Cardiac muscle cell (in vitro differentiated cells and primary cell): Measurements from ENCODE around the gene PLXNB3. TPM values are rescaled to one million over a fixed set of nuclear protein-coding genes. Genes with fewer than 3 reads are reported as not detected.
A peak's percentile ranks its signal among the peaks of the same experiment; 100 is the strongest.
"Not testable (repeated sequence)": the region's sequence is repeated elsewhere in the genome, so short reads cannot be mapped to it uniquely, and the experiment has no call there.

Experiments
- DNase-seq, 2 donors: peaks; one replicate each; pipeline versions ENCODE4 v3.0.0 to v3.0.0-alpha.2; 2010 to 2017; ENCODE audit warnings: low read depth in 1 of 2, low spot score in 1 of 2
- H3K27ac ChIP-seq: fragments of 200-600 bp; sonication (generic); 2 replicates; pipeline ENCODE4 v1.5.1; 2016
- H3K27me3 ChIP-seq: fragments of 200-600 bp; sonication (generic); 2 replicates; pipeline ENCODE4 v1.6.0; 2016; ENCODE audit warnings: control low read depth
- H3K36me3 ChIP-seq: fragments of 200-600 bp; sonication (generic); 2 replicates; pipeline ENCODE4 v1.5.1; 2016; ENCODE audit warnings: control low read depth
- H3K4me1 ChIP-seq: fragments of 200-600 bp; sonication (generic); 2 replicates; pipeline ENCODE4 v1.8.1; 2017; ENCODE audit warnings: low read depth, mild to moderate bottlenecking, mixed run types
- H3K4me3 ChIP-seq: fragments of 200-600 bp; sonication (generic); 2 replicates; pipeline ENCODE4 v1.5.1; 2016; ENCODE audit warnings: mild to moderate bottlenecking
- H3K9me3 ChIP-seq: fragments of 200-600 bp; sonication (generic); 2 replicates; pipeline ENCODE4 v1.5.1; 2017; ENCODE audit warnings: low read depth, mild to moderate bottlenecking, control low read depth
- polyA plus RNA-seq: library from polyadenylated mRNA; unstranded; fragments of >200 nt; fragmentation: Nextera tagmentation; extraction: Ambion mirVana; gene quantifications from 2 replicates; pipeline ENCODE4 v1.2.1, GENCODE V29; 2016
- total RNA-seq: library from RNA; depleted of rRNA; stranded (reverse); fragments of >200 nt; gene quantifications from 2 replicates; pipeline ENCODE4 v1.2.3, GENCODE V29; 2016
- TF ChIP-seq, protein P1 (sequence below): IDR thresholded peaks from 2 replicates; pipeline ENCODE4 v1.5.1; 2012; ENCODE audit warnings: low read depth, mild to moderate bottlenecking, low read length

The PLXNB3 gene
- total and polyA plus RNA-seq, 2 experiments from 2014 or later, result 0.48 to 1.4 TPM

DNA sequence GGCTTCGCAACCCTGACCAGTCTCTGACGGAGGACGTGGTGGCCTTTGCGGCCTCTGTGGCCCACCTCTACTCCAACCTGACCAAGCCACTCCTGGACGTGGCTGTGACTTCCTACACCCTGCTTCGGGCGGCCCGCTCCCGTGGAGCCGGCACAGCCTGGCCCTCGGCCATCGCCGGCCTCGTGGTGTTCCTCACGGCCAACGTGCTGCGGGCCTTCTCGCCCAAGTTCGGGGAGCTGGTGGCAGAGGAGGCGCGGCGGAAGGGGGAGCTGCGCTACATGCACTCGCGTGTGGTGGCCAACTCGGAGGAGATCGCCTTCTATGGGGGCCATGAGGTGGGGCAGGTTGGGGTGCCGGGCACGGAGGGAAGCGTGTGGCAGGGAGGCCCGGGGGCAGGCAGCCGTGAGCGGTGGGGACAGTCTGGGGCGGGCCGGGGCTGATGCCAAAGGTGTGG is 38.2 kb upstream of the PLXNB3 start:
- TF ChIP-seq, protein P1, sequence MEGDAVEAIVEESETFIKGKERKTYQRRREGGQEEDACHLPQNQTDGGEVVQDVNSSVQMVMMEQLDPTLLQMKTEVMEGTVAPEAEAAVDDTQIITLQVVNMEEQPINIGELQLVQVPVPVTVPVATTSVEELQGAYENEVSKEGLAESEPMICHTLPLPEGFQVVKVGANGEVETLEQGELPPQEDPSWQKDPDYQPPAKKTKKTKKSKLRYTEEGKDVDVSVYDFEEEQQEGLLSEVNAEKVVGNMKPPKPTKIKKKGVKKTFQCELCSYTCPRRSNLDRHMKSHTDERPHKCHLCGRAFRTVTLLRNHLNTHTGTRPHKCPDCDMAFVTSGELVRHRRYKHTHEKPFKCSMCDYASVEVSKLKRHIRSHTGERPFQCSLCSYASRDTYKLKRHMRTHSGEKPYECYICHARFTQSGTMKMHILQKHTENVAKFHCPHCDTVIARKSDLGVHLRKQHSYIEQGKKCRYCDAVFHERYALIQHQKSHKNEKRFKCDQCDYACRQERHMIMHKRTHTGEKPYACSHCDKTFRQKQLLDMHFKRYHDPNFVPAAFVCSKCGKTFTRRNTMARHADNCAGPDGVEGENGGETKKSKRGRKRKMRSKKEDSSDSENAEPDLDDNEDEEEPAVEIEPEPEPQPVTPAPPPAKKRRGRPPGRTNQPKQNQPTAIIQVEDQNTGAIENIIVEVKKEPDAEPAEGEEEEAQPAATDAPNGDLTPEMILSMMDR, result no peak
- H3K4me1 ChIP-seq, result peaks cover 16% of the 10 kb centered on the region
- H3K27me3 ChIP-seq, result no peaks in the 10 kb centered on the region
- no peak overlapping the region for H3K4me3 ChIP-seq
- no peak for DNase-seq
- peak overlapping the region; percentile 83 for H3K27ac ChIP-seq
- H3K9me3 ChIP-seq, result no peaks in the 10 kb centered on the region
- no peaks in the 10 kb centered on the region for H3K36me3 ChIP-seq

DNA sequence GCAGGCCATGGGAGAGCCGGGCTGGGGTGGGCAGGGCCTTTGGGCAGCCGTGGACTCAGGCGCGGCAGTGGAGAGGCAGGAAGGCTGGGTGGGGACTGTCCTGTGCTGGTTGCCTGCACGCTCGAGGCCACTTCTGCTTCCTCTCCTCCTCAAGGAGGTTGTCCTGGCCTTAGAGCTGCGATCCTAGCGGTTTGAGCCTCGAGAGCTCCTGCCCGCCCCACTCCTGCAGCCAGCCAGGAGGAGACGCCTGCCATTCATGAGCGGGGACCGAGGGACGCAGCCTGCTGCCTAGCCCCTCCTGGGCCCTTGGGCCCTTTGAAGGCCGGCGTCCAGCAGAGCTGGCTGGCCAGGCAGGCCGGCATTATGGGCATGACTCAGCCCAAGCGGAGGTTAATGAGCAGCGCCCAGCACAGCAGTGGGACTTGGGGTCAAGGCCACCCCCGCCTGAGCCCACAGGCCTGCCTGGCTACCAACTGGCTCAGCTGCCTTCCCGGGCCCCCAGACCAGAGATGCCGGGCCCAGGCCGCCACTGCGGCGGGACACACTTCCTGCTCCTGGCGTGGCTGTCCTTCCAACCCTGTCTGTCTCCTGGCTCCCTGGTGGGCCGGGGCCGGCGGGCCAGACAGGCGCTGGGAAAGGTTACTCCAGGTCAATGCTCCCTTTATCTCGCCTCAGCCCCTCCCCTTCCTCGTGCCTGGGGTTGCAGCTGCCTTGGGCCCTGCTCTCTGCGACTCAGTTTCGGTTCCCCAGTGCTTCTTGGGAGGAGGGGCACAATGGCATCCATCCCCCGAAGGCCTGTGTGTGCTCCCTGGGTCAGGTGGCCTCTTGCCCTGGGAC is 37.5 kb upstream of the PLXNB3 start:
- no peaks in the 10 kb centered on the region for H3K9me3 ChIP-seq
- TF ChIP-seq, protein P1, result no peak
- H3K27me3 ChIP-seq, result no peaks in the 10 kb centered on the region
- no peaks in the 10 kb centered on the region for H3K36me3 ChIP-seq
- no peak overlapping the region for H3K4me3 ChIP-seq
- DNase-seq, result peak; percentile 51 to 77
- H3K27ac ChIP-seq, result peak overlapping the region; percentile 83
- H3K4me1 ChIP-seq, result peaks cover 16% of the 10 kb centered on the region

DNA sequence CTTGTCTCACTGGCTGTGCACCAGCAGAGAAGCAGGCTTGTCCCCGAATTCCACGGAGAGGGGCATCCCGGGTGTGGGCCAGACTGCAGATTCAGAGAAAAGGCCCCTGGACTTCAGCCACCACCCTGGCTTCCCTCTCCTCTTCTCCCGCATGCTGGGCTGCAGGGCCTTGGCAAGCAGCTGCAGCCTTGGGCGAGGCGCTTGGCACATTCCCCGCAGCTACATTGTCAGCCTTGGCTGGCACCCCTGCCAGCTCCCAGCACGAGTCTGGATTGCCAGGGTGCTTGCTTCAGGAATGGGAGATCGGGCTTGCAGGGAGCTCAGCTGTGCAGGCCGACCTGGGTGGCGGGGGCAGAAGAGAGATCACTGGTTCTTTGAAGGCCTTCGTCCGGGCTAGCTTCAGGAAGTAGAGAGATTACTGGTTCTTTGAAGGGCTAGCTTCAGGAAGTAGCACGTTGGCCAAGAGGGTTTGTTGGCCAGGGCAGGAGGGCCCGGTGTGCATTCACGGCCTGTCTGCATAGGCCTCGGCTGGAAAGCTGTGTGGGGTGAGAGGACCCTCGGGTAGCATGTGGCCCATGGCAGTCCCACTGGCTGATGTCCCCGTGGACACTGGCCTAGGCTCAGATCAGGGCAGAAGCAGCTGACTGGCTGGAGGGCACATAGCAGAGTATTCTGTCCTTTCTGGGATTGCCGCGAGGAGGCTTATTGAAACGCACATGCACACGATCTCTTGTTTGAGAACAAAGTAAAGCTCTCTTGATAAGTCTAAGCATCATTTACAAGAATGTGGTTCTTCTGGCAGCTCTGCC is 36.7 kb upstream of the PLXNB3 start:
- no peaks in the 10 kb centered on the region for H3K27me3 ChIP-seq
- H3K4me1 ChIP-seq, result peaks cover 16% of the 10 kb centered on the region
- no peaks in the 10 kb centered on the region for H3K36me3 ChIP-seq
- peak in 1 of 2 donors; percentile 33 for DNase-seq
- peak overlapping the region; percentile 83 for H3K27ac ChIP-seq
- TF ChIP-seq, protein P1, result no peak
- H3K9me3 ChIP-seq, result no peaks in the 10 kb centered on the region
- no peak overlapping the region for H3K4me3 ChIP-seq

DNA sequence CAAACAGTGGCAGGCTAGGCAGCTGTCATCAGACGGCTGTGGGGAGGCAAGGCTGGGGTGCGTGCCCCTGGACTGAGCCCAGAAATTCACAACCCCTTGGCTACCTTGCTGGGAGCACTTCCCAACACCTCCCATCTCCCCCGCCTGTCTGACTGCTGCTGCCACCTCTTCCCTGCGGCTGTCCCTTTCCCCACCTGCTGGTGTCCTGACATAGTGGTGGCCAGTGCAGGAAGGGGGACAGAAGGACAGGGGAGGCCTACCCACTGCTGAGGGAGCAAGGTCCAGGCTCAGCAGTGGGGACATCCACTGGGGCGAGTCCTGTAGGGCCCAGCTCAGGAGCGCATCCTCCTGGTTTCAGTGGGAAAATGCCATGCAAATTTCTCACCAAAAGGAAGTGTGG is 36.0 kb upstream of the PLXNB3 start:
- no peaks in the 10 kb centered on the region for H3K27me3 ChIP-seq
- H3K4me1 ChIP-seq, result peaks cover 16% of the 10 kb centered on the region
- no peak overlapping the region for H3K4me3 ChIP-seq
- H3K9me3 ChIP-seq, result no peaks in the 10 kb centered on the region
- no peaks in the 10 kb centered on the region for H3K36me3 ChIP-seq
- no peak overlapping the region for H3K27ac ChIP-seq
- no peak for DNase-seq
- TF ChIP-seq, protein P1, result no peak

DNA sequence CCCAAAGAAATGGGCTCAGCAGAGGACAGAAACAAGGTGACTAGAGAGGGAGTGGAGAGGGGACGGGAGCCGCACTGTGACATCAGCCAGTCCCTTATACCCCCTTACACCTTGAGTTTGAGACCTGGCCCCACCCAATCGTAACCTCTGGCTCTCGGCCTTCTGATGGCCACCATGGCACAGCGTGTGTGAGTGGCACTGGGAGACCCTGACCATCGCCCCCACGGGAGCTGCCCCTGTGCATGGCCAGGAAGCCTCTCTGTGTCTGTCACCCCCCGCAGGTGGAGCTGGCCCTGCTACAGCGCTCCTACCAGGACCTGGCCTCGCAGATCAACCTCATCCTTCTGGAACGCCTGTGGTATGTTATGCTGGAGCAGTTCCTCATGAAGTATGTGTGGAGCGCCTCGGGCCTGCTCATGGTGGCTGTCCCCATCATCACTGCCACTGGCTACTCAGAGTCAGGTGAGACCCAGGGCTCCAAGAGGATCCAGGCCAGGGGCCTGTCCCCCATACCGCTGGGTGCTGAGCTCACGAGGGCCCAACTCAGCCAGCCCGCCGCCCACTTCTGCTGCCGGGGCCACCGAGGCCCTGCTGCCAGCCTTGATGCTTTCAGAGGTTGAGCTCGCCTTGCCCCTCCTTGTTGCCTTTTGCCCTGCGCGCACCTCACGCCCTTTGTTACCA is 35.0 kb upstream of the PLXNB3 start:
- H3K36me3 ChIP-seq, result no peaks in the 10 kb centered on the region
- no peaks in the 10 kb centered on the region for H3K9me3 ChIP-seq
- no peak for DNase-seq
- TF ChIP-seq, protein P1, result no peak
- H3K27ac ChIP-seq, result no peak overlapping the region
- no peaks in the 10 kb centered on the region for H3K27me3 ChIP-seq
- H3K4me3 ChIP-seq, result no peak overlapping the region
- peaks cover 16% of the 10 kb centered on the region for H3K4me1 ChIP-seq

DNA sequence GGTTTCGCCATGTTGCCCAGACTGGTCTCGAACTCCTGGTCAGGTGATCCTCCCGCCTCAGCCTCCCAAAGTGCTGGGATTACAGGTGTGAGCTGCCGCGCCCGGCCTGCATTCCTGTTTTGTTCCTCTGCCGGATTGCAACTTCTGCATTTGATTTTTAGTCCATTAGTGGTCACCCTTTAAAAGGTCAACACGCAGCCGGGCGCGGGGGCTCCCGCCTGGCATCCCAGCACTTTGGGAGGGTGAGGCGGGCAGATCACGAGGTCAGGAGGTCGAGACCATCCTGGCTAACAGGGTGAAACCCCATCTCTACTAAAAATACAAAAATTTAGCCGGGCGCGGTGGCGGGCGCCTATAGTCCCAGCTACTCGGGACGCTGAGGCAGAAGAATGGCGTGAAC is 33.9 kb upstream of the PLXNB3 start:
- peaks cover 13% of the 10 kb centered on the region for H3K4me1 ChIP-seq
- not testable (repeated sequence) for H3K27ac ChIP-seq, DNase-seq, H3K4me3 ChIP-seq, H3K27me3 ChIP-seq, H3K9me3 ChIP-seq, H3K36me3 ChIP-seq
